ENCODE data around the gene PWWP2B. TPM values are rescaled to one million over a fixed set of nuclear protein-coding genes. Genes with fewer than 3 reads are reported as not detected.

PWWP2B gene
- total and polyA plus RNA-seq, 2 donors (not counting 3 experiments of a cell fraction or from before 2014, with no cell fraction given), result 4.6 to 11.8 TPM

DNA sequence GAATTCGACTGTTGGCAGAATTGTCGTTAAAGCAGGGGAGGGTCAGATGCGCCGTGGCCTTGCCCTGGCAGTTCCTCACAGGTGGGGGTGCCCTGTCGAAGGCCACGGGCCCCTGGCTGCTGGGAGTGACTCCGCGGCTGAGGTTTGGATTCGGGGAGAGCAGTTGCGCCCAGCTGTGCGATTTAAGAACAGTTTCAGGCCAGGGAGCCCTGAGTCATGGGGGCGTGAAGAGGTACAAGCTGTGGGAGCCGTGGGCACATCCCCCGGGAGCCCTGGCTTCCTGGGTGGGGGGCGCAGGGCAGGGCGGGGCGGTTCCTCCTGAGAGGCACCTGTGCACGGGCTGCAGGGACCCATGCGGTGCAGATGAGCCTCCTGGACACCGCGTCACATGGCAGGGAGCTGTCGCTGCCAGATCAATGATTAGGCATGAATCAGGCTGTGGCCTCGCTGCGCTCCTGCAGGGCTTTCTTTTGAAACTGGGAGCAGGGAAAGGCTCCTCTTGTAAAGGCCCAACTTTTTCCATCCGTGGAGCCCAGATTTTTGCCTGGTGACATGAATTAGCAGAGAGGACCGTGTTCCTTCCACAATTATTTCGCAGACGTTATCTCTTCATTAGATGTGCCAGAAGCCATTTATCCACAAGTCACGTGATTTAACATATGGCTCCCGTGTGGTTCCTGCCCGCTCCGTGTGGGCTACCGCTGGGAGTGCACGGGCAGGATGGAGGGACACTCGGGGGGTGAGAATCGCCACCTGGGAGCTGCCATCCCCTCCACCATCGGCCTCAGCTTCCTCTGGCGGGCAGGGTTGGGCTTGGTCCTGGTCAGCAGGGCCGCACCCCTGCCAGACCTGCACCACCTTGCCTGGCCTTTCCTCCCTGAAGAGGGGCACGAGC lies 918 bp downstream of the PWWP2B start:
- H3K9me3 ChIP-seq (replicated peaks; ENCODE audit: control insufficient read depth, insufficient read depth, low read length), result no peaks in the 10 kb centered on the region
- H3K27me3 ChIP-seq (ENCODE audit: control insufficient read depth in 2 of 2, insufficient read depth in 2 of 2, low read length in 2 of 2), result no peaks in the 10 kb centered on the region
- peaks cover 18% of the 10 kb centered on the region for H3K4me1 ChIP-seq (ENCODE audit: control insufficient read depth, extremely low read depth, insufficient read depth, low read length)
- peak overlapping the region; percentile 71 for H3K9ac ChIP-seq (replicated peaks; ENCODE audit: extremely low read depth, insufficient read depth, low read length)
- peaks cover 36% of the 10 kb centered on the region for H3K79me2 ChIP-seq (ENCODE audit: control insufficient read depth, insufficient read depth, low read length)
- FAIRE-seq, result peak; percentile 63
- no peaks in the 10 kb centered on the region for H3K36me3 ChIP-seq (ENCODE audit: control insufficient read depth in 2 of 2, extremely low read depth in 1 of 2, insufficient read depth in 2 of 2, low read length in 2 of 2)
- POLR2A ChIA-PET, result no interaction called here
- H2AFZ ChIP-seq (ENCODE audit: low read depth, low read length), result peak overlapping the region; percentile 68
- H3K9me1 ChIP-seq (replicated peaks; ENCODE audit: control insufficient read depth, extremely low read depth, insufficient read depth, low read length), result no peaks in the 10 kb centered on the region
- peak overlapping the region; percentile 47 to 73 (median 66) for H3K4me3 ChIP-seq (replicated peaks in 1 of 3; ENCODE audit: insufficient read depth in 1 of 3, low read depth in 1 of 3, low read length in 3 of 3)
- H3K4me2 ChIP-seq (ENCODE audit: insufficient read depth, low read length), result peak overlapping the region; percentile 66
- dilution Hi-C loops (cut with MboI; ENCODE audit: extremely low pct_ligation_motif_present, low sequenced_read_pairs), result no loop called here
- peak overlapping the region; percentile 52 for H3K27ac ChIP-seq (ENCODE audit: insufficient read depth, low read depth, low read length)
- BruUV-seq (replicated peaks), result TSS peak; percentile 27
- CTCF ChIA-PET, result interaction anchor here (0.8 to 2.0 kb wide), 4 partner anchors 8 to 241 kb away, joined by 3 to 8 read pairs (median 4); no protein-coding TSS in a partner anchor
- H4K20me1 ChIP-seq (replicated peaks; ENCODE audit: control insufficient read depth, extremely low read depth, insufficient read depth, low read length), result no peaks in the 10 kb centered on the region
- TF ChIP-seq MYC (IDR thresholded peaks at IDR 0.05; ENCODE audit: low read depth, low read length) (no peak), JUN (IDR thresholded peaks at IDR 0.05; ENCODE audit: borderline replicate concordance, insufficient read depth, insufficient read length, low read depth) (no peak), POLR2A (IDR thresholded peaks at IDR 0.05; ENCODE audit: low read depth, low read length) (no peak)
- TF ChIP-seq, protein P1, sequence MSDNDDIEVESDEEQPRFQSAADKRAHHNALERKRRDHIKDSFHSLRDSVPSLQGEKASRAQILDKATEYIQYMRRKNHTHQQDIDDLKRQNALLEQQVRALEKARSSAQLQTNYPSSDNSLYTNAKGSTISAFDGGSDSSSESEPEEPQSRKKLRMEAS (IDR thresholded peaks at IDR 0.05; ENCODE audit: insufficient read depth, insufficient read length), result peak; percentile 29
- intact Hi-C loops (cut with micrococcal nuclease), result loop anchor here (2.0 kb wide), 1 partner anchor 139 kb away; the partner anchor contains the start of gene INPP5A
- DNase-seq (ENCODE audit: low read depth, low spot score), result peak; percentile 37

DNA sequence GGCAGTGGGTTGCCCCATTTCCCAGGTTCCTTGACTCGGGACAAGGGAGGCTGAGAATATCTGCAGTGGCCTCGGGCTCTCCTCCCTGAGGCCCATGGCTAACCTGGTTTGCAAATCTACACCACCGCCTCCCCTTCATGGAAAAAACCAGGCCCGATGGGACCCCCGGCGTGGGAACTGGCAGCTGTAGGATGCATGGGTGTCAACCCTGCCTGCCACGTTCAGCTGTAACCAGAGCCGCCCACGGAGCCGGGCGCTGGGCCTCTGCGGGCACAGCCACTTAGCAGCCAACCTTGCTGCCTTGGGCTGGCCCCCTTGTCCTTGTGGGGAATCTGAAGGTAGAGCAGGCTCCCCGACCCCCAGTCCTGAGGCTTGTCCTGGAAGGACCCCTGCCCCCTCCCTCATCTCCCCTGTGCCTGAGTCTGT lies 1.6 kb downstream of the PWWP2B start:
- intact Hi-C loops (cut with micrococcal nuclease) (no loop called here), dilution Hi-C loops (cut with MboI; ENCODE audit: extremely low pct_ligation_motif_present, low sequenced_read_pairs) (no loop called here)
- H3K36me3 ChIP-seq (ENCODE audit: control insufficient read depth in 2 of 2, extremely low read depth in 1 of 2, insufficient read depth in 2 of 2, low read length in 2 of 2), result no peaks in the 10 kb centered on the region
- no peak overlapping the region for H3K27ac ChIP-seq (ENCODE audit: insufficient read depth, low read depth, low read length)
- FAIRE-seq, result no peak
- H3K4me3 ChIP-seq (replicated peaks in 1 of 3; ENCODE audit: insufficient read depth in 1 of 3, low read depth in 1 of 3, low read length in 3 of 3), result no peak overlapping the region
- ChIA-PET CTCF (interaction anchor here (2.0 kb wide), 1 partner anchor 53 kb away, joined by 8 read pairs; no protein-coding TSS in a partner anchor), POLR2A (no interaction called here)
- H3K79me2 ChIP-seq (ENCODE audit: control insufficient read depth, insufficient read depth, low read length), result peaks cover 38% of the 10 kb centered on the region
- no peaks in the 10 kb centered on the region for H3K27me3 ChIP-seq (ENCODE audit: control insufficient read depth in 2 of 2, insufficient read depth in 2 of 2, low read length in 2 of 2)
- TF ChIP-seq MYC (IDR thresholded peaks at IDR 0.05; ENCODE audit: low read depth, low read length), result no peak
- TF ChIP-seq POLR2A (IDR thresholded peaks at IDR 0.05; ENCODE audit: low read depth, low read length), result no peak
- no peak for TF ChIP-seq EZH2 (IDR thresholded peaks at IDR 0.05; ENCODE audit: borderline replicate concordance, low read depth, low read length, severe bottlenecking)
- TF ChIP-seq FOS (IDR thresholded peaks at IDR 0.05; ENCODE audit: borderline replicate concordance, insufficient read depth, low read length), result no peak
- TF ChIP-seq, protein P2, sequence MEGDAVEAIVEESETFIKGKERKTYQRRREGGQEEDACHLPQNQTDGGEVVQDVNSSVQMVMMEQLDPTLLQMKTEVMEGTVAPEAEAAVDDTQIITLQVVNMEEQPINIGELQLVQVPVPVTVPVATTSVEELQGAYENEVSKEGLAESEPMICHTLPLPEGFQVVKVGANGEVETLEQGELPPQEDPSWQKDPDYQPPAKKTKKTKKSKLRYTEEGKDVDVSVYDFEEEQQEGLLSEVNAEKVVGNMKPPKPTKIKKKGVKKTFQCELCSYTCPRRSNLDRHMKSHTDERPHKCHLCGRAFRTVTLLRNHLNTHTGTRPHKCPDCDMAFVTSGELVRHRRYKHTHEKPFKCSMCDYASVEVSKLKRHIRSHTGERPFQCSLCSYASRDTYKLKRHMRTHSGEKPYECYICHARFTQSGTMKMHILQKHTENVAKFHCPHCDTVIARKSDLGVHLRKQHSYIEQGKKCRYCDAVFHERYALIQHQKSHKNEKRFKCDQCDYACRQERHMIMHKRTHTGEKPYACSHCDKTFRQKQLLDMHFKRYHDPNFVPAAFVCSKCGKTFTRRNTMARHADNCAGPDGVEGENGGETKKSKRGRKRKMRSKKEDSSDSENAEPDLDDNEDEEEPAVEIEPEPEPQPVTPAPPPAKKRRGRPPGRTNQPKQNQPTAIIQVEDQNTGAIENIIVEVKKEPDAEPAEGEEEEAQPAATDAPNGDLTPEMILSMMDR (IDR thresholded peaks at IDR 0.05; ENCODE audit: extremely low read depth in 1 of 2, insufficient read depth in 1 of 2, low read depth in 1 of 2, low read length in 2 of 2), result no peak
- no peak for TF ChIP-seq GATA2 (IDR thresholded peaks at IDR 0.05; ENCODE audit: insufficient read depth, insufficient read length, low read depth, low read length)
- TF ChIP-seq JUN (IDR thresholded peaks at IDR 0.05; ENCODE audit: borderline replicate concordance, insufficient read depth, insufficient read length, low read depth), result no peak
- no peak for TF ChIP-seq POLR2AphosphoS5 (IDR thresholded peaks at IDR 0.05; ENCODE audit: insufficient read depth, low read depth, low read length)
- TF ChIP-seq, protein P1 (IDR thresholded peaks at IDR 0.05; ENCODE audit: insufficient read depth, insufficient read length), result no peak
- peak overlapping the region; percentile 66 for H3K4me2 ChIP-seq (ENCODE audit: insufficient read depth, low read length)
- H3K9ac ChIP-seq (replicated peaks; ENCODE audit: extremely low read depth, insufficient read depth, low read length), result no peak overlapping the region
- no TSS peak for BruUV-seq (replicated peaks)
- H4K20me1 ChIP-seq (replicated peaks; ENCODE audit: control insufficient read depth, extremely low read depth, insufficient read depth, low read length), result no peaks in the 10 kb centered on the region
- no peaks in the 10 kb centered on the region for H3K9me3 ChIP-seq (replicated peaks; ENCODE audit: control insufficient read depth, insufficient read depth, low read length)
- H3K4me1 ChIP-seq (ENCODE audit: control insufficient read depth, extremely low read depth, insufficient read depth, low read length), result peaks cover 18% of the 10 kb centered on the region
- no peak overlapping the region for H2AFZ ChIP-seq (ENCODE audit: low read depth, low read length)
- no peaks in the 10 kb centered on the region for H3K9me1 ChIP-seq (replicated peaks; ENCODE audit: control insufficient read depth, extremely low read depth, insufficient read depth, low read length)
- DNase-seq (ENCODE audit: low read depth, low spot score), result no peak
